ENCODE results near the gene CORO6. TPM values are rescaled to one million over a fixed set of nuclear protein-coding genes. Genes with fewer than 3 reads are reported as not detected.

CORO6 gene
- total and polyA plus RNA-seq, 10 of the 15 experiments (the other 5 are each of a cell fraction or from before 2014, with no cell fraction given): 0.26 to 5.0 (median 1.7) TPM; not detected in 1

DNA sequence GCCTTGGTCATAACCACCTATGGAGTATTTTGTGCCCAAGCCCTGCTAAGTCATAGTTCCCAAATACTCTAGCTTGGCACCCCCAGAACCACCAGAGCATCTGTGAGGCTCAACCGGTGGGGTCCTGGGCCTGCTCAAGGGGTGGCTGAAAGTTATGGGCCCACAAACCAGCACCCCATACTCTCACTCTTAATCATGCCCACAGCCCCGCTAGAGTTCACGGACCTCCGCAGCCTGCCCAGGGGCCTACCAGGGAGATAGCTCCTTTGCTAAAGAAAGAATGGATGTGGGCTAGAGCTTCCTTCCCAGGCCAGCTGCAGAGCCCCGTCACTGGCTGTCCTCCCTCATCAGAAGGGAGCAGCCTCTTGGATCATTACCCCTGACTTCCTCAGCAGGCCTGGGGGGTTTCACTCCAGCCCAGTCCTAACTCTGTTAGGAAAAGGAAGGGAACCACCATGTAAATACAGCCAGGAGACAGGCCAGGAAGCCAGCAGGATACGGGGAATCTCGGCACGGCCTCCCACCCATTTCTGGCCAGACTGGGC lies 34.6 kb downstream of the CORO6 start:
- DNase-seq (ENCODE audit: low read depth, low spot score): no peak
- FAIRE-seq: no peak
- H3K9me3 ChIP-seq (replicated peaks; ENCODE audit: control insufficient read depth, insufficient read depth, low read length): no peaks in the 10 kb centered on the region
- H3K36me3 ChIP-seq (ENCODE audit: control insufficient read depth in 2 of 2, insufficient read depth in 2 of 2, low read length in 1 of 2): no peaks in the 10 kb centered on the region; a peak in 2 of 4 replicates
- BruUV-seq (replicated peaks): no TSS peak
- H3K79me2 ChIP-seq (ENCODE audit: control insufficient read depth, insufficient read depth, low read length): peaks cover 33% of the 10 kb centered on the region
- H3K4me2 ChIP-seq (ENCODE audit: control insufficient read depth, insufficient read depth): peak overlapping the region; percentile 89
- H2AFZ ChIP-seq (ENCODE audit: control insufficient read depth, low read depth, low read length): no peak overlapping the region
- peaks cover 51% of the 10 kb centered on the region for H3K4me1 ChIP-seq (ENCODE audit: control insufficient read depth, insufficient read depth, low read length)
- peak overlapping the region; percentile 94 for H3K4me3 ChIP-seq
- no peaks in the 10 kb centered on the region for H4K20me1 ChIP-seq (ENCODE audit: control insufficient read depth, insufficient read depth)
- ChIA-PET RAD21 (ENCODE audit: unreplicated experiment) (interaction anchor here (0.8 to 2.0 kb wide), 6 partner anchors 17 to 343 kb away, joined by 3 to 11 read pairs (median 4); no protein-coding TSS in a partner anchor), POLR2A (interaction anchor here (0.6 to 3.1 kb wide), 6 partner anchors 9 to 29 kb away, joined by 3 to 9 read pairs (median 4); no protein-coding TSS in a partner anchor), CTCF (interaction anchor here (0.6 to 6.7 kb wide), 10 partner anchors 7 to 343 kb away, joined by 3 to 82 read pairs (median 5); no protein-coding TSS in a partner anchor), SMC1A (ENCODE audit: uncharacterized antibody, unreplicated experiment) (interaction anchor here (1.0 to 2.9 kb wide), 5 partner anchors 12 to 218 kb away, joined by 3 to 15 read pairs (median 3); no protein-coding TSS in a partner anchor)
- TF ChIP-seq EED (IDR thresholded peaks at IDR 0.05; ENCODE audit: low read depth) (no peak), MTA2 (IDR thresholded peaks at IDR 0.05; ENCODE audit: low read depth) (no peak), ELK1 (IDR thresholded peaks at IDR 0.05; ENCODE audit: low read depth, low read length) (no peak), ESRRA (IDR thresholded peaks at IDR 0.05; ENCODE audit: low read length) (no peak), PBX3 (IDR thresholded peaks at IDR 0.05; ENCODE audit: insufficient replicate concordance, low read depth, low read length) (no peak), IRF4 (IDR thresholded peaks at IDR 0.05; ENCODE audit: low read depth, low read length) (no peak), ZBTB11 (CRISPR knock-in tag; IDR thresholded peaks at IDR 0.05) (no peak), ATF2 (IDR thresholded peaks at IDR 0.05; ENCODE audit: low read length) (no peak), FOXK2 (IDR thresholded peaks at IDR 0.05) (no peak)
- TF ChIP-seq, protein P1, sequence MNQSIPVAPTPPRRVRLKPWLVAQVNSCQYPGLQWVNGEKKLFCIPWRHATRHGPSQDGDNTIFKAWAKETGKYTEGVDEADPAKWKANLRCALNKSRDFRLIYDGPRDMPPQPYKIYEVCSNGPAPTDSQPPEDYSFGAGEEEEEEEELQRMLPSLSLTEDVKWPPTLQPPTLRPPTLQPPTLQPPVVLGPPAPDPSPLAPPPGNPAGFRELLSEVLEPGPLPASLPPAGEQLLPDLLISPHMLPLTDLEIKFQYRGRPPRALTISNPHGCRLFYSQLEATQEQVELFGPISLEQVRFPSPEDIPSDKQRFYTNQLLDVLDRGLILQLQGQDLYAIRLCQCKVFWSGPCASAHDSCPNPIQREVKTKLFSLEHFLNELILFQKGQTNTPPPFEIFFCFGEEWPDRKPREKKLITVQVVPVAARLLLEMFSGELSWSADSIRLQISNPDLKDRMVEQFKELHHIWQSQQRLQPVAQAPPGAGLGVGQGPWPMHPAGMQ (IDR thresholded peaks at IDR 0.05; ENCODE audit: borderline replicate concordance): no peak
- TF ChIP-seq, protein P2, sequence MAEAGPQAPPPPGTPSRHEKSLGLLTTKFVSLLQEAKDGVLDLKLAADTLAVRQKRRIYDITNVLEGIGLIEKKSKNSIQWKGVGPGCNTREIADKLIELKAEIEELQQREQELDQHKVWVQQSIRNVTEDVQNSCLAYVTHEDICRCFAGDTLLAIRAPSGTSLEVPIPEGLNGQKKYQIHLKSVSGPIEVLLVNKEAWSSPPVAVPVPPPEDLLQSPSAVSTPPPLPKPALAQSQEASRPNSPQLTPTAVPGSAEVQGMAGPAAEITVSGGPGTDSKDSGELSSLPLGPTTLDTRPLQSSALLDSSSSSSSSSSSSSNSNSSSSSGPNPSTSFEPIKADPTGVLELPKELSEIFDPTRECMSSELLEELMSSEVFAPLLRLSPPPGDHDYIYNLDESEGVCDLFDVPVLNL (IDR thresholded peaks at IDR 0.05; ENCODE audit: low read depth, low read length): no peak
- no peak for ATAC-seq
- H3K9ac ChIP-seq (ENCODE audit: control insufficient read depth, insufficient read depth, low read length): peak overlapping the region; percentile 78
- peak overlapping the region; percentile 58 for H3K27ac ChIP-seq (ENCODE audit: control insufficient read depth, insufficient read depth)
- intact Hi-C loops (cut with micrococcal nuclease; ENCODE audit: unreplicated experiment): no loop called here
- 3% methylated on average over 8 of the region's 8 CpGs for WGBS (ENCODE audit: insufficient coverage, insufficient replicate concordance, low lambda C conversion rate, missing lambda C conversion rate)
- in situ Hi-C loops (cut with MboI): no loop called here
- H3K27me3 ChIP-seq (replicated peaks in 1 of 2; ENCODE audit: control insufficient read depth in 2 of 2, insufficient read depth in 2 of 2, low read length in 1 of 2): no peaks in the 10 kb centered on the region
